ENCODE data around the gene STK4.

STK4 gene

GRCh38 chr20:45085867-45086266 lies 119.6 kb downstream of the STK4 start:
- DNase-seq (ENCODE audit: low read depth in 2 of 2): no peak

DNA sequence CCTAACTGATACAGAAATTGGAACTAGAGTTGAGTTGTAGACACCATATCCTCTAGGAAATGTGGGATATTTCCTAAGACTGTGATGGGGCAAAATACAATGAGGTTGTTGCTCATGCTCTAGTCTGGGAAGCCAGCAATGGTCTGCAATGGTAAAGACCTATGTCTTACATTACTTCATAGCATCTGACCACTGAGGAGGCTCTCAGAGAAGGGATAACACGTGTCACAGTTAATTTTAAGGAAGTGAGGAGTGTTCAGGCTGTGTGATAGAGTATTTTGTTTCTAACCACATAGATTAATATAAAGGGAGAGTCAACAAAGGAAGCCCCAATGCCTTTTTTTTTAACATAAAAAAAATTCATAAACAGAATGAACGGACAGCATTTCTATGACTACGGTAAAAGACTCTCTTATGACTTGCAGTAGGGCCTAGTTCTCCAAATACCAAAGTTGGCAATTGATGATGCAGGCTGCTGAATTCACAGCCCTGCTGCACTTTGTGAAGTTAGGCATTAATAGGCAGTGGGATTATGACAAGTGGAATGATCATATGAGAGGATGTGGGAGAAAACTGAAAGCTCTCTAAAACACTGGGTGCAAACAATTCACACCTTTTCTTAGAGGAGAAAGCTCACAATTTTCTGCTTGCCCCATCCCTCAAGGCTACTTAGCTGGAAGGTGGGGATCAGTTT lies 120.9 kb downstream of the STK4 start:
- no peak for DNase-seq (ENCODE audit: low read depth in 2 of 2)

DNA sequence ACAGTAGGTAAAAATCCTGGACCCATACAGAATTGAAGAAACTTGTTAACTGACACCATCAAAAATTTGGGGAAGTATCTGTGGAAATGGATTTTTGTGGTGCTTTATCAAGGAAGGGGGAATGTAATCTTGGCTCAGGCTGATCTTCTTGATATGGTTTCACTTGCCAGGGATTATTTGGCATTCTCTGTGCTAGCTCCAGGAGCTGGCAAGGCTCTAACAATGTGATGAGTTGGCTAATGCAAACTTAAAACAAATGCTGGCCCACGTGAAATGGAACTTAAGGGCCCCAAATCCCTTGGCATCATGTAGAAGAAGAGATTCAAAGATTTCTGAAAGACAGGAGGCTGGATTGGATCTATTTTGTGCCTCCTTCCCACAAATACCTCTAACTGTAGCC lies 121.5 kb downstream of the STK4 start:
- DNase-seq (ENCODE audit: low read depth in 2 of 2): no peak

DNA sequence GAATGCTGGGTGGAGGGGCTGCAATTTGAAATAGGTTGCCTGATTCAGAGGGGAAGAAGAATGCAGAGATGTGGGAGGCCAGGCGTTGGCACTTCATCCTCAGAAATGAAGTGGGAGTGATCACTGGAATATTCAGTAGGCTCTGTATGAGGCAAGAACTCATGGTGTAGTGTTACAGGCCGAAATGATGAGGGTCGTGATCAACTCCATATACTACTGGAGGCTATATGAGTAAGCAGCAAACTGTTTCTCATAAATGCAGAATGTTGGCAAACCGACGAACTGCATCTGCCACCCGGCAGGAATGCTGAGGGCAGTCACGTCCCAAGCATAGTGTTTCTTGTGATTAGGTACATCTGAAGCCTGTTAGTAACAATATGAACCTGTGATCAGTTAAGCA lies 121.9 kb downstream of the STK4 start:
- DNase-seq (ENCODE audit: low read depth in 2 of 2): no peak

GRCh38 chr20:45090481-45090880 lies 124.2 kb downstream of the STK4 start:
- DNase-seq (ENCODE audit: low read depth in 2 of 2): no peak

DNA sequence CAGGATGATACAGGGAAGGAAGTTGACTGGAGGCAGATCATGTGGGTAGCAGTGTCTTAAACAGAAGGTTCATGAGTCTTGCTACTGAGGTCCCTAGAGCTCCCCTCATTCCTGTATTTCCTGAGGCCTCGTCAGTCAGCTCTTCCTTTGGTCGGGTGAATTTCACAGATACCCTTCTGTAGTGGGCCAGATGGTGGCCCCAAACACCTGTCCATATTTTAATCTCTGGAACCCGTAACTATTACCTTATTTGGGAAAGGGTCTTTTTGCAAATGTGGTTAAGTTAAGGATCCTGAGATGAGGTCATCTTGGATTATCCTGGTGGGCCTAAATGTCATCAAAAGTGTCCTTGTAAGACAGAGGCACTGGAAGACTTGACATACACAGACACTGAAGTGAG lies 125.1 kb downstream of the STK4 start:
- DNase-seq (ENCODE audit: low read depth in 2 of 2): no peak

- no peak for DNase-seq (ENCODE audit: low read depth in 2 of 2)
Observed at GRCh38 chr20:45092898-45093297, 126.6 kb downstream of the STK4 start.

DNA sequence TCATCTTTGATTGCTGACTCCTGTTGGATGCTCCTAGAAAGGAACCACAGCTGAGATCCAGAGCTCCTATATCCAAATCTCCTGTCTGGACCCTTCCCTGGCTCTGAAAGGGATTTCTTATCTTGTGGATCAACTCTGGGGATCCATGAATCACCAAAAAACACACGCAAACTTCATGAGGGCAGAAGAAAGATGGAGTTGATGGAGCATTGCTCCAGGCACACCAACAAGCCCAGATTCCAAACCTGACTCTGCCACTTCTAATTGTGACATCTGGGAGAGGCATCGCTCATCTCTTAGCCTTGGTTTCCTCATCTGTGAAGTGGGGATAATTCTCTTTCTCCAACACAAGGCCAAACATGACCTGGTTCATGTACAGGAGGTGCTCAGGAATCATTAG lies 127.9 kb downstream of the STK4 start:
- DNase-seq (ENCODE audit: low read depth in 2 of 2): no peak

GRCh38 chr20:45094864-45095574 lies 128.7 kb downstream of the STK4 start:
- DNase-seq (ENCODE audit: low read depth in 2 of 2): no peak

DNA sequence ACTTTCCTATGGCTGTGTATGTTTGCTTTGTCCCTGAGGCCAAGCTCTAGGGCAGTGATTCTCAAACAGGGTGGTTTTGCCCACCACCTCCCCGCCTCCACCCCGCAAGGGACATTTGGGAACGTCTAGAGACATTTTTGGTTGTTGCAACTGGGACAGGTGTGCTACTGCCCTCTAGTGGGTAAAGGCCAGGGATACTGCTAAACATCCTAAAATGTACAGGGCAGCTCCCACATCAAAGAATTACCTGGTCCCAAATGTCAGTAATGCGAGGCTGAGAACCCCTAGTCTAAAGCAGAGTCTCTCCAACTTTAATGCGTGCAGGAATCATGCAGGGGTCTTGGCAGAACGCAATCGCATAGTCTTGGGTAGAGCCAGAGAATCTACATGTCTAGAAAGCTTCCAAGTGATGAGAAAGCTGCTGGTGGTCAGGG lies 129.5 kb downstream of the STK4 start:
- DNase-seq (ENCODE audit: low read depth in 2 of 2): peak in 1 of 2 donors; percentile 26

- no peak for DNase-seq (ENCODE audit: low read depth in 2 of 2)
Observed at GRCh38 chr20:45096781-45097180, 130.5 kb downstream of the STK4 start.

- DNase-seq (ENCODE audit: low read depth in 2 of 2): no peak
Observed at GRCh38 chr20:45097485-45098102, 131.3 kb downstream of the STK4 start.

DNA sequence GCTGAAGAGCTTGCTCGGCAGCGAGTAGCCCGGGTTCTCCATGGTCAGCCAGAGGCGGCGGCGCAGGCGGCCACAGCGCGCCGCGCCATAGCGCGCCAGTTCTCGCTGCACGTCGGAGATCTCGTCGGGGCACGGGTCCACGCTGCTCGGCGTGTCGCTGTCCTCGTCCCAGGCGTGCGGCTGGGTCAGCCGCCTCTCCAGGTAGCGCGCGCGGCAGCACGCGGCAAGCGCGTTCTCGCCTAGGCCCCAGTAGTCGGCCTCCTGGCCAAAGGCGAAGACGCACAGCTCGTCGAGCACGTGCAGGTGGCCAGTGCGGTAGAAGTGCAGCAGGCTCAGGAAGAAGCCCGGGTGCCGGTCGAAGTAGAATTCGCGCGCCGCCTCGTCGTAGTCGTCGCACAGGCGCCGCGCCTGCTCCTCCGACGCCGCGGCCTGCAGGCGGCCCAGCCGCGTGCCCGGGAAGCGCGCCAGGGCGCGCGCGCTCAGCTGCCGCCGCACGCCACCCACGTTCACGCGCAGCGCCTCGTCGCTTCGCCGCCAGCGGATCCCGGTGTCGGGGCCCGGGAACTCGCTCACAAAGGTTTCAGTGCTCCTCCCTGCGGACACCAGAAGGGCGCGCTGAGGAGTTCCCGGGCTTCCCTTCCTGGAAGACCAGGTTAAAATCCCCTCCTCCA lies 131.9 kb downstream of the STK4 start:
- DNase-seq (ENCODE audit: low read depth in 2 of 2): no peak

DNA sequence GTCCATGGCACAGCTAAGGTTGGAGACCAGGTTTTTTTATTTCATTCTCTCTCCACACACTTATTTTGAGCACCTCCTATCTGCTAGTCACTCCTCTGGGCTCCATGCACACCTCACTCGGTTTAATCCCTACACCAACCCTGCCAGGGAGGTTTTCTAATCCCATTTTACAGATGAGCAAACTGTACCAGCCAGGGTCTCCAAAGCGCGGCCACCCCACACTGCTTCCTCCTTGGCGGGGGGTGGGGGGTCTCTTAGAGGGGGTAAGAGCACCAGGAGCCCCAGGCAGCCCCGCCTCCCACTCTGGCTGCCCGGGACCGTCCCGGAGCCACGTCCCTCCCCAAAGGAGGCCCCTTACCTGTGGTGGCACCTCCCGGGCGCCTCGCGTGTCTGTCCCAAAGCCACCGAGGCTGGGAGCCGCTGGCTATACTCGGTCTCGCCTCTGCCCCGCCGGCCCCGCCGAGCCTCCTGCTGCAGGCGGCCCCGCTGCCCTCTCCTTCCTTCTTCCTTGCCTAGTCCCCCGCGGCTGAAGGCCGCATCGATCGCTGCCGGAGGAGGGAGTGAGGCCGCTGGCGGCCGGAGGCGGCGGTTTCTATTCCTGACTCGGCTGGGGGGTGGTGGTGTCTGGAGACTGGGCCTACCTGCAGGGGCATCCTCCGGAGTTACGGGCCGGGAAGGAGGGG lies 134.4 kb downstream of the STK4 start, which contains the start of gene KCNS1:
KCNS1 (minus strand) TSS at position 565 of the 683 bp plus-strand sequence. CDS start 1,891 bp downstream, outside the sequence.
- DNase-seq (ENCODE audit: low read depth in 2 of 2): no peak

- no peak for DNase-seq (ENCODE audit: low read depth in 2 of 2)
Observed at GRCh38 chr20:45101333-45101850, 135.1 kb downstream of the STK4 start.

GRCh38 chr20:45103072-45103471 lies 136.8 kb downstream of the STK4 start:
- no peak for DNase-seq (ENCODE audit: low read depth in 2 of 2)

DNA sequence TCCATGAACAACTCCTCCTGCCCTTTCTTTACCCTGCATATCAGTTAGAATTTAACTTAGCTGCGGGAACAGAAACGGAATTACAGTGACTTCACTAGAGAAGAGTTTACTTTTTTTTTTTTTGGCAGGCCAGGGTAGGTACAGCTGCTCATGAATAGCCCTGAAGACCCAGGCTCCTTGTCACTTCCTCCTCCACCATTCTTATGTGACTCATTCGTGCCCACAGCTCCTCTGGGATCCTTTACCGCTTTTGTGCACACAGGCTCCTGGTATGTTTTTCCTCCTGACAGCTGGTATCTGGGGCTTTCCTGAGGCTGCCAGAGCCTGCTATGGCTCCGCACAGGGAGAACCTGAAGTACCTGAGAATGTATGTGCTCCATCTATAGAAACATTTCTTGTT lies 138.5 kb downstream of the STK4 start:
- DNase-seq (ENCODE audit: low read depth in 2 of 2): no peak

- no peak for DNase-seq (ENCODE audit: low read depth in 2 of 2)
Observed at GRCh38 chr20:45105317-45105716, 139.0 kb downstream of the STK4 start.

DNA sequence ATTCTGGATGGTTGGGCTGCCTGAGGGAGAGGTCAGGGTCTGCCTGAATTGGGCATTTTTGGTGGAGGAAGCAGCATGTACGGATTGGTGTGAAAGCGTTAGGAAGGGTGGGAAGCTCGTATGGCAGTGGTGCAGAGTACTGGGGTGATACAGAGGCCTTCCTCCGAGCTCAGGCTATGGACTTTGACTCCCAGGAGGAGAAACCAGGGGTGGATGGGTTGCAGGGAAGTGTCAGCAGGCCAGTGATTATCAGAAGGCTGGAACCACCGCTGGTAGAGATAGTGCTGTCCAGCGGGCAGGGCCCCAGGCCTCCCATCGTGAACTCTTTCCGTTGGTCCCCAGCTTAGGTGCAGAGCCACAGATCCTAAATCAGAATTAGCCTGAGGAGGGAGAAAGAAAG lies 143.3 kb downstream of the STK4 start:
- no peak for DNase-seq (ENCODE audit: low read depth in 2 of 2)

GRCh38 chr20:45110301-45110700 lies 144.0 kb downstream of the STK4 start:
- no peak for DNase-seq (ENCODE audit: low read depth in 2 of 2)

DNA sequence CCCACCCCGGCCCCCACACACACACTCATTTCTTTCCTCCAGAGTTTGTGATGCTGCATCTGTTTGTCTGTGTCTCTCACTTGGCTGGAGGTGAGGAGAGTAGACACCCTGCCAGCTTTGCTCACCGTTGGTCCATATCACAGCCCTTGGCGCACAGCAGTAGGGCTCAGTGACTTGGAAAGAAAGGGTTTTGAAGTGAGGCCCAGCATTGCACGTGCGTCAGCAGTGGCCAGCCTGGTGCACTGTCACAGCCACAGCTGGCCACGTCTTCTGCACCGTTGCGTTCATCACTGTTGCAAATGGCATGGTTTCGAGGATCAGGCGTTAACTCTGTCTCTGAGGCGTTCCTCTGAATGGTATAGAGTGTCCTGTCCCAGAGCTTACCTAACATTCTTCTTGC lies 145.0 kb downstream of the STK4 start:
- DNase-seq (ENCODE audit: low read depth in 2 of 2): no peak
